H1 (cell line): ENCODE data around the gene SLC35E4. TPM values are rescaled to one million over a fixed set of nuclear protein-coding genes. Genes with fewer than 3 reads are reported as not detected.
A peak's percentile ranks its signal among the peaks of the same experiment; 100 is the strongest.

Experiments used
- CTBP2 ChIP-seq: IDR thresholded peaks from 2 replicates; pipeline ENCODE4 v1.7.0; 2011; ENCODE audit warnings: borderline replicate concordance, mild to moderate bottlenecking, moderate library complexity, mixed read lengths, low read length; ENCODE audit not compliant: insufficient read depth, insufficient read length
- FOSL1 ChIP-seq: IDR thresholded peaks from 2 replicates; pipeline ENCODE4 v1.6.1; 2011; ENCODE audit warnings: mild to moderate bottlenecking, low read depth, low read length, moderate library complexity; ENCODE audit not compliant: insufficient read depth
- NANOG ChIP-seq: IDR thresholded peaks from 2 replicates; pipeline ENCODE4 v1.6.1; 2011; ENCODE audit warnings: low read length, low read depth, mild to moderate bottlenecking, inconsistent platforms; ENCODE audit not compliant: insufficient read depth, poor library complexity, severe bottlenecking
- POU5F1 ChIP-seq: IDR thresholded peaks from 2 replicates; pipeline ENCODE4 v1.6.1; 2011; ENCODE audit warnings: low read depth, mild to moderate bottlenecking, low read length, moderate library complexity
- RBBP5 ChIP-seq: IDR thresholded peaks from 2 replicates; pipeline ENCODE4 v1.7.1; 2012; ENCODE audit warnings: low read depth, mild to moderate bottlenecking, inconsistent platforms, low read length, moderate library complexity, borderline replicate concordance
- SIRT6 ChIP-seq: IDR thresholded peaks from one replicate; pipeline ENCODE4 v1.7.1; 2012; ENCODE audit warnings: low read length, inconsistent platforms
- SP4 ChIP-seq: IDR thresholded peaks from 2 replicates; pipeline ENCODE4 v1.6.1; 2012; ENCODE audit warnings: low read length, inconsistent platforms
- SRF ChIP-seq: IDR thresholded peaks from 2 replicates; pipeline ENCODE4 v1.6.1; 2011; ENCODE audit warnings: mild to moderate bottlenecking, low read depth, low read length, moderate library complexity
- TAF1 ChIP-seq: IDR thresholded peaks from 2 replicates; pipeline ENCODE4 v1.6.1; 2011; ENCODE audit warnings: mild to moderate bottlenecking, low read depth, low read length
- TCF12 ChIP-seq: IDR thresholded peaks from 2 replicates; pipeline ENCODE4 v1.6.1; 2011; ENCODE audit warnings: low read depth, mild to moderate bottlenecking, low read length
- ZNF274 ChIP-seq: IDR thresholded peaks from 2 replicates; pipeline ENCODE4 v1.7.0; 2012; ENCODE audit warnings: low read length, borderline replicate concordance; ENCODE audit errors: extremely low read depth
- polyA plus RNA-seq, 7 experiments: library from polyadenylated mRNA; depleted of rRNA in 3 of 7; stranded (reverse) in 5 of 7; unstranded in 2 of 7; fragments of >200 nt in 5 of 7; fragments of 200-250 nt in 2 of 7; gene quantifications; 1 replicate in 5 of 7; 2 replicates in 1 of 7; 4 replicates in 1 of 7; pipeline versions ENCODE4 v1.2.1 to v1.2.3, GENCODE V29; 2011 to 2013; ENCODE audit warnings: missing spikeins in 2 of 7, mixed read lengths in 2 of 7
- total RNA-seq: library from RNA; stranded (reverse); fragmentation: NEBNext Ultra II Directional; extraction: Animal tissue kit (Norgen Biotek cat#: 25700); gene quantifications from 2 replicates; pipeline ENCODE4 v1.2.1, GENCODE V29; 2021
- TF ChIP-seq, protein P1 (sequence below): IDR thresholded peaks from 2 replicates; pipeline ENCODE4 v1.6.1; 2011; ENCODE audit warnings: low read depth, mild to moderate bottlenecking, low read length; ENCODE audit not compliant: insufficient read depth
- TF ChIP-seq, protein P2 (sequence below), 3 experiments: IDR thresholded peaks; 1 replicate in 2 of 3; 2 replicates in 1 of 3; pipeline versions ENCODE4 v1.5.1 to v1.6.1; 2011; ENCODE audit warnings: low read length in 3 of 3, mild to moderate bottlenecking in 3 of 3, inconsistent platforms in 2 of 3, low read depth in 1 of 3, moderate library complexity in 1 of 3; ENCODE audit not compliant: insufficient read depth in 1 of 3; ENCODE audit errors: control extremely low read depth in 1 of 3

Gene SLC35E4
- total and polyA plus RNA-seq, 2 of the 8 experiments (the other 6 are each of a cell fraction or from before 2014, with no cell fraction given) = 5.1 to 5.6 TPM

DNA sequence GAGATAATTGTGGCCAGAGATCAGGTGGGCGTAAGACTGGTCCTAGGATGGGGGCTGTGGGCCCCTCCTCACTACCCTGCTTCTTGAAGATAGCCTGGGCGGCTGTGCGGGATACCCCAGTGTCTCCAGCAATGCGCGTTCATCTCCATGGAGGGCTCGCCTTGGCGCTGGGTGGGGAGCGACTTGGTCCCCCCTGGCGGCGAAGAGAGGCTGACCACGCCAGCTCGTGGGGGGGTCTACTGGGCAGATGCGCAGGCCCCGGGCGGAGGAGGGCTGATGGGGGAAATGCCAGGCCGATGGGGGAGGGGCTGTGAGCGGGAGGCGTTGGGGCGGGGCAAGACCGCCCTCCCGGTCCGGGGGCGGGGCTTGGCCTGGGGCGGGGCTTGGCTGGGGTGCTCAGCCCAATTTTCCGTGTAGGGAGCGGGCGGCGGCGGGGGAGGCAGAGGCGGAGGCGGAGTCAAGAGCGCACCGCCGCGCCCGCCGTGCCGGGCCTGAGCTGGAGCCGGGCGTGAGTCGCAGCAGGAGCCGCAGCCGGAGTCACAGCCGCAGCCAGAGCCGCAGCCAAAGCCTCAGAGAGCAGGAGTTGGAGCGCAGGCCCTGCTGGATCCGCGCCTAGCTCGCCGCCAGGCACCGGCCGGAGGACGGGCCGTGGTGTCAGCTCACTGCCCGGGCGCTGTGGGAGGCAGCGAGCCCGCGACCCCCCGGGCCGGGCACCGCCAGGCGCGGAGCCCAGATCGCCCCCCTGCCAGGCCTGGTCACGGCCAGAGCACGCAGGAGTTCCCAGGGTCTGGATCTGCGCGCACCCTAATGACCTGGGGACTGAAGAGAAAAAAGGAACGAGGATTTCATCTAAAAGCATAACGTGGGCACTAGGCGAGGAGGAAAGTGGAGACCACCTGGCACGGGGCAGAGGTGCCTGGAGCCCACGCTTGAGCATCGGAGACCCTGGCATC, at the start of gene SLC35E4 (continued):
- TF ChIP-seq, protein P1, sequence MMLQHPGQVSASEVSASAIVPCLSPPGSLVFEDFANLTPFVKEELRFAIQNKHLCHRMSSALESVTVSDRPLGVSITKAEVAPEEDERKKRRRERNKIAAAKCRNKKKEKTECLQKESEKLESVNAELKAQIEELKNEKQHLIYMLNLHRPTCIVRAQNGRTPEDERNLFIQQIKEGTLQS = no peak
- TF ChIP-seq CTBP2 = no peak
- TF ChIP-seq RBBP5 = 0 out of 2 replicates have a peak, but pooled peaks have one; percentile 4
- TF ChIP-seq ZNF274 = no peak
- 0 out of 2 replicates have a peak, but pooled peaks have one; percentile 35 for TF ChIP-seq TAF1
- peak; percentile 20 for TF ChIP-seq NANOG
- TF ChIP-seq TCF12 = no peak
- no peak for TF ChIP-seq POU5F1
- no peak for TF ChIP-seq SRF
- no peak for TF ChIP-seq FOSL1
- no peak for TF ChIP-seq SP4
- TF ChIP-seq, protein P2, sequence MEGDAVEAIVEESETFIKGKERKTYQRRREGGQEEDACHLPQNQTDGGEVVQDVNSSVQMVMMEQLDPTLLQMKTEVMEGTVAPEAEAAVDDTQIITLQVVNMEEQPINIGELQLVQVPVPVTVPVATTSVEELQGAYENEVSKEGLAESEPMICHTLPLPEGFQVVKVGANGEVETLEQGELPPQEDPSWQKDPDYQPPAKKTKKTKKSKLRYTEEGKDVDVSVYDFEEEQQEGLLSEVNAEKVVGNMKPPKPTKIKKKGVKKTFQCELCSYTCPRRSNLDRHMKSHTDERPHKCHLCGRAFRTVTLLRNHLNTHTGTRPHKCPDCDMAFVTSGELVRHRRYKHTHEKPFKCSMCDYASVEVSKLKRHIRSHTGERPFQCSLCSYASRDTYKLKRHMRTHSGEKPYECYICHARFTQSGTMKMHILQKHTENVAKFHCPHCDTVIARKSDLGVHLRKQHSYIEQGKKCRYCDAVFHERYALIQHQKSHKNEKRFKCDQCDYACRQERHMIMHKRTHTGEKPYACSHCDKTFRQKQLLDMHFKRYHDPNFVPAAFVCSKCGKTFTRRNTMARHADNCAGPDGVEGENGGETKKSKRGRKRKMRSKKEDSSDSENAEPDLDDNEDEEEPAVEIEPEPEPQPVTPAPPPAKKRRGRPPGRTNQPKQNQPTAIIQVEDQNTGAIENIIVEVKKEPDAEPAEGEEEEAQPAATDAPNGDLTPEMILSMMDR (IDR thresholded peaks at IDR 0.05; ENCODE audit: control extremely low read depth in 1 of 3, insufficient read depth in 1 of 3, low read depth in 1 of 3, low read length in 3 of 3) = peak in 1 of 3 experiments; percentile 12; a peak in 2 of 4 replicates
- TF ChIP-seq SIRT6 = no peak
